Trophoblast cell (in vitro differentiated cells and primary cell): ENCODE measurements around the gene LCOR.

Experiments
- DNase-seq, 2 donors: peaks; one replicate each; pipeline ENCODE4 v3.0.0-alpha.2; 2016
- H2AFZ ChIP-seq: 2 replicates; pipeline ENCODE4 v1.6.1; 2013; ENCODE audit warnings: low read length, moderate library complexity, mild to moderate bottlenecking; ENCODE audit not compliant: insufficient read depth, poor library complexity
- H2AK5ac ChIP-seq: 2 replicates; pipeline ENCODE4 v1.6.1; 2013; ENCODE audit warnings: mild to moderate bottlenecking, low read length
- H2BK120ac ChIP-seq: 2 replicates; pipeline ENCODE4 v1.6.1; 2013; ENCODE audit warnings: low read length, mild to moderate bottlenecking, moderate library complexity; ENCODE audit not compliant: insufficient read depth, poor library complexity
- H2BK12ac ChIP-seq: 2 replicates; pipeline ENCODE4 v1.6.1; 2013; ENCODE audit warnings: mild to moderate bottlenecking, low read length, moderate library complexity
- H2BK5ac ChIP-seq: 2 replicates; pipeline ENCODE4 v1.6.1; 2013; ENCODE audit warnings: low read length, low read depth, moderate library complexity, mild to moderate bottlenecking; ENCODE audit not compliant: poor library complexity
- H3K14ac ChIP-seq: 2 replicates; pipeline ENCODE4 v1.6.1; 2013; ENCODE audit warnings: mild to moderate bottlenecking, low read length
- H3K18ac ChIP-seq: 2 replicates; pipeline ENCODE4 v1.6.1; 2013; ENCODE audit warnings: mild to moderate bottlenecking, low read length
- H3K23ac ChIP-seq: 2 replicates; pipeline ENCODE4 v1.6.1; 2013; ENCODE audit warnings: low read length
- H3K27ac ChIP-seq: 2 replicates; pipeline ENCODE4 v1.5.1; 2013; ENCODE audit warnings: low read depth, mild to moderate bottlenecking, inconsistent platforms, low read length, moderate library complexity
- H3K27me3 ChIP-seq: 2 replicates; pipeline ENCODE4 v1.6.1; 2013; ENCODE audit warnings: inconsistent platforms, mild to moderate bottlenecking, low read length, moderate library complexity; ENCODE audit not compliant: insufficient read depth
- H3K36me3 ChIP-seq, 2 experiments: 1 replicate in 1 of 2; 2 replicates in 1 of 2; pipeline ENCODE4 v1.6.1; 2013; ENCODE audit warnings: low read length in 2 of 2, mild to moderate bottlenecking in 2 of 2, moderate library complexity in 1 of 2; ENCODE audit not compliant: insufficient read depth in 2 of 2, control insufficient read depth in 1 of 2
- H3K4ac ChIP-seq: 2 replicates; pipeline ENCODE4 v1.6.1; 2013; ENCODE audit warnings: low read depth, mild to moderate bottlenecking, low read length, moderate library complexity
- H3K4me1 ChIP-seq, 2 experiments: 1 replicate in 1 of 2; 2 replicates in 1 of 2; pipeline ENCODE4 v1.6.1; 2013; ENCODE audit warnings: low read length in 2 of 2, mild to moderate bottlenecking in 2 of 2, moderate library complexity in 1 of 2; ENCODE audit not compliant: insufficient read depth in 2 of 2, control insufficient read depth in 1 of 2
- H3K4me2 ChIP-seq: 2 replicates; pipeline ENCODE4 v1.6.1; 2013; ENCODE audit warnings: inconsistent platforms, mild to moderate bottlenecking, low read length, moderate library complexity
- H3K4me3 ChIP-seq: 2 replicates; pipeline ENCODE4 v1.5.1; 2013; ENCODE audit warnings: mild to moderate bottlenecking, low read depth, low read length, inconsistent platforms
- H3K79me1 ChIP-seq: one replicate; pipeline ENCODE4 v1.6.1; 2013; ENCODE audit warnings: low read length
- H3K79me2 ChIP-seq: 2 replicates; pipeline ENCODE4 v1.6.1; 2013; ENCODE audit warnings: low read length, mild to moderate bottlenecking; ENCODE audit not compliant: control insufficient read depth, insufficient read depth, poor library complexity
- H3K9ac ChIP-seq: 2 replicates; pipeline ENCODE4 v1.6.1; 2013; ENCODE audit warnings: mild to moderate bottlenecking, low read length
- H3K9me3 ChIP-seq: 2 replicates; pipeline ENCODE4 v1.6.1; 2013; ENCODE audit warnings: low read depth, mild to moderate bottlenecking, control low read depth, inconsistent platforms, low read length; ENCODE audit not compliant: insufficient read depth
- H4K12ac ChIP-seq: 2 replicates; pipeline ENCODE4 v1.6.1; 2013; ENCODE audit warnings: low read depth, mild to moderate bottlenecking, low read length, moderate library complexity
- H4K8ac ChIP-seq: 2 replicates; pipeline ENCODE4 v1.6.1; 2013; ENCODE audit warnings: low read depth, mild to moderate bottlenecking, low read length, moderate library complexity
- H4K91ac ChIP-seq: one replicate; pipeline ENCODE4 v1.6.1; 2013; ENCODE audit warnings: low read depth, mild to moderate bottlenecking, low read length, moderate library complexity
- WGBS: extraction: QIAGEN DNeasy Blood & Tissue Kit; methylation state at CpG from one replicate; pipeline ENCODE4 v1.1.7; 2013; ENCODE audit warnings: missing lambda C conversion rate; ENCODE audit not compliant: insufficient read length, insufficient coverage; ENCODE audit errors: extremely low coverage; 5-methylcytosine and 5-hydroxymethylcytosine counted together

The LCOR gene

DNA sequence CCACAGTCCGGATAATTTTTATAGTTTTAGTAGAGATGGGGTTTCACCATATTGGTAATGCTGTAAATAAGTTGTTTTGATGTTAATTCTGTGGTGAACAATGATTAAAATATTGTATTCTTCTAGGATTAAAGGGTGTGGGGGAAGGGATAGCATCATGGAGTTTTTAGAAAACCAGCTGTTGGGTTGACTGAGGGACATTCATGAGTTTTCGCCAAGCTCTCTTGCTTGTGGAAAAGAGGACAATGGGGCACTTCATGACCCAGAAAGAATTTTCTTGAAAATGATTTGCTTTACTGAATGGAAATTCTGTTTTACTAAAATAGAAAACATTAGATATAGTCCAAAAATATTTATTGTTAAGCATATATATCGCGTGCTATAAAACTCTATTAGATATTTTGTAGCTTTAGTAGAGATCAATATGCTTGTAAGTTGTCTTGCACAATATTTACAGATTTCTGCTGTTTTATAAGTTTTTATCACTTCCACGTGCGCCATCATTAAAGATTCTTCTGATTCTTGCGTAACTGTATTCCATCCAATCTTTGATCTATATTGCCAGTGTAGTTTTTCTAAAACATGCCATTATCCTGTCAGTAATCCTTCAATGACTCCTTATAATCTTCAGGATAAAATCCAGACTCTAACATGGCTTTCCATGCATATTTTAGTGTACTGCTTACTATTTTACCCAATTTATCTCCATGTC is 41.8 kb downstream of the LCOR start:
- H4K12ac ChIP-seq = no peak overlapping the region
- no CpG with 5 or more reads among the region's 7 CpGs for WGBS
- no peak overlapping the region for H3K18ac ChIP-seq
- no peaks in the 10 kb centered on the region for H3K79me1 ChIP-seq
- H3K27me3 ChIP-seq = no peaks in the 10 kb centered on the region
- no peak overlapping the region for H3K9ac ChIP-seq
- H3K79me2 ChIP-seq = peaks cover 6% of the 10 kb centered on the region
- H3K9me3 ChIP-seq = no peaks in the 10 kb centered on the region
- no peak overlapping the region for H3K23ac ChIP-seq
- no peak overlapping the region for H3K14ac ChIP-seq
- no peak overlapping the region for H2BK120ac ChIP-seq
- no peak overlapping the region for H3K4me2 ChIP-seq
- no peak overlapping the region for H2BK12ac ChIP-seq
- H2AFZ ChIP-seq = no peak overlapping the region
- no peak overlapping the region for H3K27ac ChIP-seq
- H4K8ac ChIP-seq = no peak overlapping the region
- H3K4ac ChIP-seq = no peak overlapping the region
- H2BK5ac ChIP-seq = no peak overlapping the region
- H3K36me3 ChIP-seq = peaks cover 0 to 3% of the 10 kb centered on the region in 2 experiments
- no peak overlapping the region for H2AK5ac ChIP-seq
- no peaks in the 10 kb centered on the region for H3K4me1 ChIP-seq
- DNase-seq = no peak
- no peak overlapping the region for H3K4me3 ChIP-seq
- no peak overlapping the region for H4K91ac ChIP-seq

DNA sequence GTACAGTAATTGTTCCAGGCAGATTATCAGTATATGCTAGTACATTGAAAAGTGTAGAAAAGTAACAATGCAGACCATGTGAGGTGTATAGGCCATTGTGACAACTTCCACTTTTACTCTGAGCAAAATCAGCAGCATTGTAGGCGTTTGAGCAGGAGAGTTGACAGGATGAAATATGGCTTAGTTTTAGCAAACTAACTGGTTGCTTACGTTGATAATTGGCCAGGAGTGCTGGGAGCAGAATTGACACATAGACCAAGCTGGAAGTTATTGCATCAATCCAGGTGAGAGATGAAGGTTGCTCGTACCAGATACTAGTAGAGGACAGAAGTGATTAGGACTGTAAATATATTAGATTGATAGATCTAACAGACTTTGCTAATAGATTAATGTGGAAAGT is 46.0 kb downstream of the LCOR start:
- no peak overlapping the region for H3K23ac ChIP-seq
- H2BK5ac ChIP-seq = no peak overlapping the region
- no peak overlapping the region for H4K8ac ChIP-seq
- H4K12ac ChIP-seq = no peak overlapping the region
- H4K91ac ChIP-seq = no peak overlapping the region
- H3K4me1 ChIP-seq = no peaks in the 10 kb centered on the region
- H3K4me2 ChIP-seq = no peak overlapping the region
- no peak overlapping the region for H2BK12ac ChIP-seq
- H2AK5ac ChIP-seq = no peak overlapping the region
- no peak overlapping the region for H3K4ac ChIP-seq
- WGBS = no CpG with 5 or more reads among the region's 3 CpGs
- H3K36me3 ChIP-seq = peaks cover 0 to 3% of the 10 kb centered on the region in 2 experiments
- H3K4me3 ChIP-seq = no peak overlapping the region
- H2BK120ac ChIP-seq = no peak overlapping the region
- no peaks in the 10 kb centered on the region for H3K79me1 ChIP-seq
- peak in 1 of 2 donors; percentile 9 for DNase-seq
- no peak overlapping the region for H3K9ac ChIP-seq
- peaks cover 3% of the 10 kb centered on the region for H3K79me2 ChIP-seq
- no peak overlapping the region for H2AFZ ChIP-seq
- no peak overlapping the region for H3K18ac ChIP-seq
- no peak overlapping the region for H3K14ac ChIP-seq
- no peak overlapping the region for H3K27ac ChIP-seq
- H3K9me3 ChIP-seq = no peaks in the 10 kb centered on the region
- no peaks in the 10 kb centered on the region for H3K27me3 ChIP-seq

DNA sequence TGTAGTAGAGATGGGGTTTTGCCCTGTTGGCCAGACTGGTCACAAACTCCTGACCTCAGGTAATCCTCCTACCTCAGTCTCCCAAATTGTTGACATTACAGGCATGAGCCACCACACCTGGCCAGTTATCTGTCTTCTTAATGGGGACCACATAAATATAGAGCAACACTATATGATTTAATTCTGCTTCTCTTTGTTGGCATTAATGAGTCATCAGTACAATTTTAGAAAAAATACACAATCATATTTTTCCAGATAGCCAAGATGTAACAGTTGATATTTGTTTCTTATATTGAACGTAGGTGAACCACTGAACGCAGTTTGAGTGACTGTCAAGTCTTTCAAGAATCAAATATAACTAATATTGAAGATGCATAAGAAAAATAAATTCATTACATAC is 48.5 kb downstream of the LCOR start:
- Histone ChIP-seq H3K4me1 (no peaks in the 10 kb centered on the region), H3K9ac (no peak overlapping the region), H2BK120ac (no peak overlapping the region), H3K36me3 (peaks cover 0 to 3% of the 10 kb centered on the region in 2 experiments), H2BK12ac (no peak overlapping the region), H2AK5ac (no peak overlapping the region), H2AFZ (no peak overlapping the region), H4K91ac (no peak overlapping the region), H3K4ac (peak overlapping the region; percentile 33), H3K4me3 (no peak overlapping the region), H4K12ac (no peak overlapping the region), H3K14ac (no peak overlapping the region), H3K4me2 (no peak overlapping the region), H3K18ac (no peak overlapping the region), H3K9me3 (no peaks in the 10 kb centered on the region), H3K27me3 (no peaks in the 10 kb centered on the region), H4K8ac (no peak overlapping the region), H3K27ac (no peak overlapping the region), H3K23ac (no peak overlapping the region), H2BK5ac (no peak overlapping the region), H3K79me2 (peaks cover 3% of the 10 kb centered on the region), H3K79me1 (no peaks in the 10 kb centered on the region)
- WGBS = no CpG with 5 or more reads among the region's 2 CpGs
- DNase-seq = no peak

DNA sequence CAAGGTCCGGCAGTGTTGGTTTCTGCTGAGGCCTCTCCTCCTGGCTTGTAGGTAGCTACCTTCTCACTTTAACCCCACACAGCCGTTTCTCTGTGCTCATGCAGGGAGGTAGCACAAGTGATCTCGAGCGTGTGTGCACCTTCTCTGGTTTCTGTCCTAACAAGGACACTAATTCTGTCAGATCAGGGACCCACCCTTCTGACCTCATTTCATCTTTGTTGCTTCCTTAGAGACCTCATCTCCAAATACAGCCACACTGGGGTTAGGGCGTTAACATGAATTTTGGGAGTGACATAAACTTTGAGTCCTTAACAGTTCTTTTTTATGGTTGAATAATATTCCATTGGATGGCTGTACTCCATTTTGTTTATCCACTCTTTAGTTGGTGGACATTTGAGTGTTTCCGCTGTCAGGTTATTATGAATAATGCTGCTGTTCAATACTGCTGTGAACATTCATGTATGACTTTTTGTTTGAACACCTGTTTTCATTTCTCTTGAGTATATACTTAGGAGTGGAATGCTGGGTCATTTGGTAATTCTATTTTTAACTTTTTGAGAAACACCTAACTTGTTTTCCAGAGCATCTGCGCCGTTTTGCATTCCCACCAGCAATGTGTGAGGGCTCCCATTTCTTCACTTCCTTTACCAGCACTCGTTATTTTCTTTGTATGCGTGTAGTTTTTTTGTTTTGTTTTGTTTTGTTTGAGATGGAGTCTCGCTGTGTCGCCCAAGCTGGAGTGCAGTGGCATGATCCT is 57.5 kb downstream of the LCOR start:
- peak overlapping the region; percentile 46 for H3K4ac ChIP-seq
- no peak for DNase-seq
- peak overlapping the region; percentile 95 for H3K18ac ChIP-seq
- H4K91ac ChIP-seq = no peak overlapping the region
- H3K27me3 ChIP-seq = no peaks in the 10 kb centered on the region
- no peak overlapping the region for H2AK5ac ChIP-seq
- H2BK5ac ChIP-seq = no peak overlapping the region
- peaks cover 0 to 2% of the 10 kb centered on the region in 2 experiments for H3K36me3 ChIP-seq
- no peak overlapping the region for H4K8ac ChIP-seq
- no peak overlapping the region for H3K14ac ChIP-seq
- H3K9ac ChIP-seq = no peak overlapping the region
- H3K4me1 ChIP-seq = peaks cover 3 to 6% of the 10 kb centered on the region in 2 experiments
- no peak overlapping the region for H3K4me2 ChIP-seq
- no peak overlapping the region for H2BK120ac ChIP-seq
- no peaks in the 10 kb centered on the region for H3K9me3 ChIP-seq
- no peaks in the 10 kb centered on the region for H3K79me1 ChIP-seq
- no peak overlapping the region for H3K23ac ChIP-seq
- no peak overlapping the region for H2BK12ac ChIP-seq
- H3K27ac ChIP-seq = no peak overlapping the region
- no peak overlapping the region for H4K12ac ChIP-seq
- no peaks in the 10 kb centered on the region for H3K79me2 ChIP-seq
- H2AFZ ChIP-seq = no peak overlapping the region
- WGBS = no CpG with 5 or more reads among the region's 12 CpGs
- no peak overlapping the region for H3K4me3 ChIP-seq
